Mesendoderm (in vitro differentiated cells): ENCODE data around the gene RBP5.

Source experiments
- DNase-seq: peaks from one replicate; pipeline ENCODE4 v3.0.0; 2013
- H2AK5ac ChIP-seq: 2 replicates; pipeline ENCODE4 v1.6.1; 2013; ENCODE audit warnings: low read length, inconsistent platforms
- H2BK120ac ChIP-seq: 2 replicates; pipeline ENCODE4 v1.6.1; 2013; ENCODE audit warnings: low read depth, mild to moderate bottlenecking, low read length, moderate library complexity, mixed read lengths
- H2BK15ac ChIP-seq: replicated peaks from 2 replicates; pipeline ENCODE4 v1.6.1; 2013; ENCODE audit warnings: low read depth, mild to moderate bottlenecking, moderate library complexity
- H2BK5ac ChIP-seq: 2 replicates; pipeline ENCODE4 v1.6.1; 2013; ENCODE audit warnings: low read length, inconsistent platforms
- H3K18ac ChIP-seq: 2 replicates; pipeline ENCODE4 v1.6.1; 2013; ENCODE audit warnings: mild to moderate bottlenecking, low read length, mixed read lengths
- H3K23ac ChIP-seq: one replicate; pipeline ENCODE4 v1.6.1; 2013; ENCODE audit warnings: low read length
- H3K27ac ChIP-seq: 2 replicates; pipeline ENCODE4 v1.5.1; 2013; ENCODE audit warnings: low read depth, mild to moderate bottlenecking, inconsistent platforms, low read length, moderate library complexity
- H3K27me3 ChIP-seq: 2 replicates; pipeline ENCODE4 v1.6.1; 2013; ENCODE audit warnings: low read length, control low read depth, mild to moderate bottlenecking, inconsistent platforms; ENCODE audit not compliant: insufficient read depth, poor library complexity
- H3K36me3 ChIP-seq: 2 replicates; pipeline ENCODE4 v1.6.1; 2013; ENCODE audit warnings: low read length, inconsistent platforms; ENCODE audit not compliant: control insufficient read depth, insufficient read depth
- H3K4ac ChIP-seq: one replicate; pipeline ENCODE4 v1.6.1; 2013; ENCODE audit warnings: low read depth, mild to moderate bottlenecking, low read length, moderate library complexity
- H3K4me1 ChIP-seq: 2 replicates; pipeline ENCODE4 v1.6.1; 2013; ENCODE audit warnings: low read depth, low read length, inconsistent platforms; ENCODE audit not compliant: control insufficient read depth
- H3K4me2 ChIP-seq: 2 replicates; pipeline ENCODE4 v1.6.1; 2013; ENCODE audit warnings: low read length
- H3K4me3 ChIP-seq: 2 replicates; pipeline ENCODE4 v1.5.1; 2013; ENCODE audit warnings: mild to moderate bottlenecking, low read length
- H3K56ac ChIP-seq: one replicate; pipeline ENCODE4 v1.6.1; 2013; ENCODE audit warnings: low read length
- H3K79me1 ChIP-seq: 2 replicates; pipeline ENCODE4 v1.6.1; 2013; ENCODE audit warnings: low read length, inconsistent platforms
- H3K79me2 ChIP-seq: 2 replicates; pipeline ENCODE4 v1.6.1; 2013; ENCODE audit warnings: mild to moderate bottlenecking, low read length; ENCODE audit not compliant: control insufficient read depth, insufficient read depth
- H3K9ac ChIP-seq: 2 replicates; pipeline ENCODE4 v1.6.1; 2013; ENCODE audit warnings: low read length, inconsistent platforms
- H4K5ac ChIP-seq: one replicate; pipeline ENCODE4 v1.6.1; 2013; ENCODE audit warnings: low read length
- H4K8ac ChIP-seq: one replicate; pipeline ENCODE4 v1.6.1; 2013; ENCODE audit warnings: low read depth, mild to moderate bottlenecking, control low read depth, low read length, moderate library complexity
- WGBS: extraction: QIAGEN DNeasy Blood & Tissue Kit; methylation state at CpG from one replicate; pipeline ENCODE4 v1.1.7; 2013; ENCODE audit warnings: low lambda C conversion rate, missing lambda C conversion rate; ENCODE audit not compliant: insufficient coverage; ENCODE audit errors: extremely low coverage; 5-methylcytosine and 5-hydroxymethylcytosine counted together

Gene RBP5

GRCh38 chr12:7123806-7124522 is 4.7 kb downstream of the RBP5 start:
- no peaks in the 10 kb centered on the region for H3K36me3 ChIP-seq
- no peak overlapping the region for H3K4me3 ChIP-seq
- no peak overlapping the region for H3K23ac ChIP-seq
- no peaks in the 10 kb centered on the region for H3K79me1 ChIP-seq
- no peak overlapping the region for H2AK5ac ChIP-seq
- H3K27ac ChIP-seq = no peak overlapping the region
- H3K79me2 ChIP-seq = no peaks in the 10 kb centered on the region
- no peak overlapping the region for H3K4me2 ChIP-seq
- no peak overlapping the region for H3K56ac ChIP-seq
- H4K5ac ChIP-seq = no peak overlapping the region
- no peak for DNase-seq
- no peak overlapping the region for H3K18ac ChIP-seq
- no peak overlapping the region for H3K9ac ChIP-seq
- peaks cover 11% of the 10 kb centered on the region for H3K4me1 ChIP-seq
- no peak overlapping the region for H2BK15ac ChIP-seq
- H2BK5ac ChIP-seq = no peak overlapping the region
- H4K8ac ChIP-seq = no peak overlapping the region
- no peak overlapping the region for H2BK120ac ChIP-seq
- H3K27me3 ChIP-seq = no peaks in the 10 kb centered on the region
- no CpG with 5 or more reads among the region's 11 CpGs for WGBS
- no peak overlapping the region for H3K4ac ChIP-seq

GRCh38 chr12:7122811-7123769 is 5.6 kb downstream of the RBP5 start:
- peak; percentile 13 for DNase-seq
- no peak overlapping the region for H2BK120ac ChIP-seq

DNA sequence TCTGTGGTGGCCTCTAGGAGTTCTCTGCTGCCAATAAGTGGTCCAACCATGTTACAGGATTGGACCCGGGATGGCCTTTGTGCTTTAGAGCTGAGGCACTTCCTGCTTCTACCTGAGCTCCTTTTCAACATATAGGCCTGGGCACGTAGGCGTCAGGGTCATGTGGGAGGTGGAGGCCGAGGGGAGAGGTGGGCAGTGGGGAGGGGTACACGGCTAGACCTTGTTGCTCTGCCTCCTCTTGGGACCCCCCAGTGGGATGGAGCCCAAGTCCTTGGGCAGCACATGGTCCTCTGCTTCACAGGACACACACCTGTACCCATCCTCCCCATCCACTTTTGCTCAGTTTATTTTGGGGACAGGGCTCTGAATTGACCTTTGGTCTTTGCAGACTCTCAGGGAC is 7.4 kb downstream of the RBP5 start:
- Histone ChIP-seq H3K9ac (no peak overlapping the region), H4K8ac (no peak overlapping the region), H3K4me1 (no peaks in the 10 kb centered on the region), H3K56ac (no peak overlapping the region), H3K4me2 (no peak overlapping the region), H3K36me3 (no peaks in the 10 kb centered on the region), H3K27me3 (no peaks in the 10 kb centered on the region), H3K79me1 (no peaks in the 10 kb centered on the region), H3K4ac (no peak overlapping the region), H2BK5ac (no peak overlapping the region), H3K18ac (no peak overlapping the region), H2AK5ac (no peak overlapping the region), H4K5ac (no peak overlapping the region), H2BK120ac (no peak overlapping the region), H3K79me2 (no peaks in the 10 kb centered on the region), H2BK15ac (no peak overlapping the region), H3K27ac (no peak overlapping the region), H3K4me3 (no peak overlapping the region), H3K23ac (no peak overlapping the region)
- no CpG with 5 or more reads among the region's 5 CpGs for WGBS
- no peak for DNase-seq

More at GRCh38 chr12:7122811-7123769, 5.6 kb downstream of the RBP5 start:
- no peak overlapping the region for H3K9ac ChIP-seq
- H3K4me2 ChIP-seq = no peak overlapping the region
- no CpG with 5 or more reads among the region's 7 CpGs for WGBS
- peaks cover 4% of the 10 kb centered on the region for H3K4me1 ChIP-seq
- H3K27ac ChIP-seq = no peak overlapping the region
- H2BK15ac ChIP-seq = no peak overlapping the region
- H2AK5ac ChIP-seq = no peak overlapping the region
- H3K4me3 ChIP-seq = no peak overlapping the region
- no peaks in the 10 kb centered on the region for H3K79me2 ChIP-seq
- no peak overlapping the region for H3K23ac ChIP-seq
- H4K5ac ChIP-seq = no peak overlapping the region
- H3K4ac ChIP-seq = no peak overlapping the region
- H3K56ac ChIP-seq = no peak overlapping the region
- H2BK5ac ChIP-seq = no peak overlapping the region
- no peaks in the 10 kb centered on the region for H3K27me3 ChIP-seq
- H4K8ac ChIP-seq = no peak overlapping the region
- no peak overlapping the region for H3K18ac ChIP-seq
- H3K79me1 ChIP-seq = no peaks in the 10 kb centered on the region
- no peaks in the 10 kb centered on the region for H3K36me3 ChIP-seq

DNA sequence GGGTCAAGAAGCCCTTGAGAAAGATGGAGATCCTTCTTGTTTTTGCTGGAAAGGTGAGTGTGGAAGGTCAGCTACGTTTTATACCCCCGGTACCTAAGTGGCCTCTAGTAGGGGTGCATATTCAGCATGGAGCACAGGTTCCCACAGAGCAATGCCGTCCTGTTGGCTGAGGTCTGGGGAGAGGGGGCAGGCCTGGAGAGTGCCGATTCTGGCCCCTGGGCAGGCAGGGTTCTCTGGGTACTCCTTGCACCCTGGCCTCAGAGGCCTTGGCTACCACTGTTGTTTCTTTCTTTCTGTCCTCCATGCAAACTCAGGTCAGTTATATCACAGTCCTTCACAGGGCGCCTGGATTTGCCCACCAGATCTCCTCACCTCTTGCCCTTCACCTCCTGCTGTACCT is 8.5 kb downstream of the RBP5 start:
- Histone ChIP-seq H3K4me1 (no peaks in the 10 kb centered on the region), H3K4me3 (no peak overlapping the region), H3K4ac (no peak overlapping the region), H2BK15ac (no peak overlapping the region), H3K18ac (no peak overlapping the region), H3K36me3 (no peaks in the 10 kb centered on the region), H3K79me1 (no peaks in the 10 kb centered on the region), H4K5ac (no peak overlapping the region), H3K27me3 (no peaks in the 10 kb centered on the region), H3K27ac (no peak overlapping the region), H2BK5ac (no peak overlapping the region), H3K56ac (no peak overlapping the region), H3K4me2 (no peak overlapping the region), H3K9ac (no peak overlapping the region), H2BK120ac (no peak overlapping the region), H4K8ac (no peak overlapping the region), H3K79me2 (no peaks in the 10 kb centered on the region), H3K23ac (no peak overlapping the region), H2AK5ac (no peak overlapping the region)
- WGBS = no CpG with 5 or more reads among the region's 5 CpGs
- DNase-seq = no peak

DNA sequence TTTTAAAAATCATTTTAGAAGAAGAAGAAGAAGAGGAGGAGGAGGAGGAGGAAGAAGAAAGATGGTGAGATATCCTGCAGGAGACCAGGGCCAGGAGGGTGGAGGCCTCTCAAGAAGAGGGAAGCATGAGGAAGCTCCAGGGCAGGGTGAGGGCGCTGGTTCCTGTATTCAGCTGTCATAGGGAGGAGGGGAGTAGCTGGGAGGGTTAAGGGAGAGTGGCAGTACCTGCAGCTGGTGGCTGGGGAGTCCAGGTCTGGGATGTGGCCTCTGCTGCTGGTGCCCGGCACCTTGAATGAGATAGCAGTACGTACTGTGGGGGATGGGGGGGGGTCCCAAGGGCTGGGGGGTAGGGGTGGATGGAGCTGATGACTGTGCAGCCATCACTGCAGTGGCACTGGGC is 9.8 kb downstream of the RBP5 start:
- no peak overlapping the region for H2BK5ac ChIP-seq
- H3K27me3 ChIP-seq = no peaks in the 10 kb centered on the region
- no peak overlapping the region for H3K27ac ChIP-seq
- no peak overlapping the region for H3K56ac ChIP-seq
- H3K23ac ChIP-seq = no peak overlapping the region
- H3K18ac ChIP-seq = no peak overlapping the region
- no peak for DNase-seq
- no peak overlapping the region for H2BK15ac ChIP-seq
- WGBS = no CpG with 5 or more reads among the region's 3 CpGs
- no peaks in the 10 kb centered on the region for H3K4me1 ChIP-seq
- H2AK5ac ChIP-seq = no peak overlapping the region
- no peak overlapping the region for H3K4ac ChIP-seq
- no peak overlapping the region for H3K9ac ChIP-seq
- H4K8ac ChIP-seq = no peak overlapping the region
- H3K79me1 ChIP-seq = no peaks in the 10 kb centered on the region
- H3K4me3 ChIP-seq = no peak overlapping the region
- no peak overlapping the region for H3K4me2 ChIP-seq
- H2BK120ac ChIP-seq = no peak overlapping the region
- H3K79me2 ChIP-seq = no peaks in the 10 kb centered on the region
- H4K5ac ChIP-seq = no peak overlapping the region
- no peaks in the 10 kb centered on the region for H3K36me3 ChIP-seq
